HL-60/S4 (cell line): ENCODE results near the gene MYLK4.

ENCODE experiments used
- in situ Hi-C: fragments of 300-500 bp; cut with MboI; formaldehyde crosslinking; loops from 2 replicates; pipeline ENCODE4 v1.14.3; 2022; ENCODE audit warnings: low sequenced_read_pairs

Gene MYLK4

GRCh38 chr6:2739335-2739734, 11.4 kb downstream of the MYLK4 start:
- in situ Hi-C loops: no loop called here

GRCh38 chr6:2738373-2738979, 12.2 kb downstream of the MYLK4 start:
- in situ Hi-C loops: no loop called here

- in situ Hi-C loops: no loop called here
Observed at GRCh38 chr6:2737885-2738284, 12.8 kb downstream of the MYLK4 start.

- in situ Hi-C loops: no loop called here
Observed at GRCh38 chr6:2734488-2735166, 16.1 kb downstream of the MYLK4 start.

- in situ Hi-C loops: no loop called here
Observed at GRCh38 chr6:2733736-2734480, 16.8 kb downstream of the MYLK4 start.

- in situ Hi-C loops: no loop called here
Observed at GRCh38 chr6:2733324-2733723, 17.4 kb downstream of the MYLK4 start.

- in situ Hi-C loops: no loop called here
Observed at GRCh38 chr6:2732503-2733089, 18.1 kb downstream of the MYLK4 start.

GRCh38 chr6:2731281-2731909, 19.3 kb downstream of the MYLK4 start:
- in situ Hi-C loops: no loop called here

GRCh38 chr6:2730353-2731107, 20.2 kb downstream of the MYLK4 start:
- in situ Hi-C loops: no loop called here

- in situ Hi-C loops: no loop called here
Observed at GRCh38 chr6:2729921-2730320, 20.8 kb downstream of the MYLK4 start.

- in situ Hi-C loops: no loop called here
Observed at GRCh38 chr6:2725999-2726567, 24.6 kb downstream of the MYLK4 start.

- in situ Hi-C loops: no loop called here
Observed at GRCh38 chr6:2725364-2725988, 25.2 kb downstream of the MYLK4 start.

- in situ Hi-C loops: no loop called here
Observed at GRCh38 chr6:2721219-2721618, 29.5 kb downstream of the MYLK4 start.

- in situ Hi-C loops: no loop called here
Observed at GRCh38 chr6:2719093-2719455, 31.6 kb downstream of the MYLK4 start.

GRCh38 chr6:2718334-2719092, 32.2 kb downstream of the MYLK4 start:
- in situ Hi-C loops: no loop called here

GRCh38 chr6:2716936-2717700, 33.6 kb downstream of the MYLK4 start:
- in situ Hi-C loops: no loop called here

- in situ Hi-C loops: no loop called here
Observed at GRCh38 chr6:2715737-2716136, 35.0 kb downstream of the MYLK4 start.

GRCh38 chr6:2714111-2714895, 36.4 kb downstream of the MYLK4 start:
- in situ Hi-C loops: no loop called here
